Urothelium cell line (cell line): Measurements from ENCODE around the gene ISY1.
"Not testable (repeated sequence)": the region's sequence is repeated elsewhere in the genome, so short reads cannot be mapped to it uniquely, and the experiment has no call there.

Experiments
- DNase-seq: peaks from one replicate; pipeline ENCODE4 v3.0.0; 2011; ENCODE audit warnings: low spot score, mixed read lengths
- FAIRE-seq: peaks from 2 replicates; lab custom pipeline; 2011; peaks lifted over from hg19 to GRCh38; lab: Jason Lieb, UNC

The ISY1 gene

DNA sequence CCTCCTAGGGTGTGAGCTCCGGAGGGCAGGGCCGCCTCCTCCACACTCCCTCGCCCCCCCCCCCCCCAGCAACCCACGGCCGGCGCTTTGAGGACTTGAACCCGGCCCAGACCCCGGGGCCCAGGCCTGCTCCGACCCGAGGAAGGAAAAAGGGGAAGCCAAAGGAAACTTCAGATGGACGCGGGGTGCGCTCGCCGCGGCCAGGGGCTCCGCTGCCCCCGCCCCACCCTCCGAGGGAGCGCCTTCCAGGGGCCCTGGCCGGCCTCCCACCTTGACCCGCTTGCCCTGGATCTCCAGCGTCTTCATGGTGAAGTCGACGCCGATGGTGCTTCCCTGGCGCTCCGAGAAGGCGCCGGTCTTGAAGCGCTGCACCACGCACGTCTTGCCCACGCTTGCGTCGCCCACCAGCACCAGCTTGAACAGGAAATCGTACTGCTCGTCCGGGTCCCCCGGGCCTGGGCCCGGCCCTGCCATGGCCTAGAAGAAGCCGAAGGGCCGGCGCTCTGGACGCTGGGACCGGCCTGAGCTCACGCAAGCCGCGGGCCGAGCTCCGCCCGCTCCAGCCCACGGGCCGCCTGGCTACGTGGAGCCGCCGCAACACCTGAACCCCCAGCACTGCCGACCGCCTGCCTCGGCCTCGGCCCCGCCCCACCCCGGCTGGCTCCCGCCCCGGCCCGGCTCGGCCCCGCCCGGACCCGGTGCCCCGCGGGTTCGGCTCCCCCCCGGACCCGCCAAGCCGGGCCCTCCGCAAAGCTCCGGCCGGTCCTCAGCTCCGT is 39.7 kb downstream of the ISY1 start:
- no peak for DNase-seq
- FAIRE-seq = no peak

DNA sequence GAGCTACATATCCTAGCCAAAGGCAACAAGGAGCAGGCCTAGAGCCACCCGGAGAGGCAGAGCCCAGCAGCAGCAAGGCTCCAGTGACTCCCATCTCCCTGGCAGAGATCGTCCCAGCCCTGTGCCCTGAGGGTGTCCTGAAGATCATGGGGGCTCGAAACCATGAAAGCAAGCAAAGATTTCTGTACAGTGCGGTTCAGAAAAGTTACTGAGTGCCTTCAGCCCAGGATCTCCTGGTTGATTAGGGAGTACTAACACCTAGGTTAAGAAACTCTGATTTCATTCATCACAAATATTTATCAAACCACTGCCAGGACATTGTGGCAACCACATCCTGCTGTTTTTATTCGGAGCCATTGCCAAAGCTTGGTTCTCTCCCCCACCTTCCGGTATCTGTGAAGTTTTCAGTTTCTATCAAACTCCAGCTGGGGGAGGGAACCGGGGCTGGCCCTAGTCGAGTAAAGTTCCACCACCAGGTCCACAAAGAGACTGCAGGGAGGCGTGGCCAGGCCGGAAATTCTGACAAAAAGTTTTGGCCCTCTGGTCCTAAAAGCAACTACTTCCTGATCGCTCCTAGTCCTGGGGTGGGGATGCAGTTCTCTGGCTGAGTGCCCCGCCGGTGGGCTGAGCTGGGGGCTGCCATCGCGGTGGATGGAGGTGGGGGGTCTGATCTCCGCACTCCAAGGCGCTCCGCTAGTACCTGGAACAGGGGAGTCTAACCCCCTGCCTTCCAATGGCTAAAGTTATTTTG is 40.4 kb downstream of the ISY1 start:
- FAIRE-seq = no peak
- peak; percentile 90 for DNase-seq

DNA sequence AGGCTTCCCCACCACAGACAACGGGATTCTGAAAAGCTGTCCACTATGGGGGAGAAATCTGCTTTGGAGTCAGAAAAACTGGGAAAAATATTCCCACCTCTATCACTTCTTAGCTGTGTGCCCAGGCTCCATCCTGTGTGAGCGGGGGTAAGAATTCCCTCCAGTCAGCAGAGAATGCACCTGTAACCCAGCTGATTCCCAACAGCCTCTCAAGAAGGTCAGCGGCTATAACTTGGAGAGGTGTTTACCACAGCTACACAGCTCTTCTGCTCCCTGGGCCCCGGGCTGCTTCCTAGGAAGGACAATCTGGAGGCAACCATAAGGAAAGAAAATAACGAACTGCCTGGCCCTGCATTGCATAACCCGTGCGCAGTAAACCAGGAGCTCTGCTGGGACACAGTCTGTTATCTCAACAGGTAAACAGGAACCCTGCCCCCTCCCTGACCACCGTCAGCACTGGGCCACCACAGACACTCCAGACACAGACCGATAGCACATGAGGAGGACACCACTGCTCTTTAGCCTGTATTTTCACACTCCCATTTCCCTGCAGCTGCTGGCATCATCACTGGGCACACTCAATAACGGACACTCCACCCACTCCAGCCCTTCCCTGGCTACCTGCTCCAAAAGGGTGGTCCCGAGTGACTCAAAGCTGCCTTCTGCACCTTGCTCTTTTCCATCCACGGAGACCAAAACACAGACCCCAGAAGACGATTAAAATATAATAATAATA is 41.3 kb downstream of the ISY1 start:
- no peak for FAIRE-seq
- no peak for DNase-seq

DNA sequence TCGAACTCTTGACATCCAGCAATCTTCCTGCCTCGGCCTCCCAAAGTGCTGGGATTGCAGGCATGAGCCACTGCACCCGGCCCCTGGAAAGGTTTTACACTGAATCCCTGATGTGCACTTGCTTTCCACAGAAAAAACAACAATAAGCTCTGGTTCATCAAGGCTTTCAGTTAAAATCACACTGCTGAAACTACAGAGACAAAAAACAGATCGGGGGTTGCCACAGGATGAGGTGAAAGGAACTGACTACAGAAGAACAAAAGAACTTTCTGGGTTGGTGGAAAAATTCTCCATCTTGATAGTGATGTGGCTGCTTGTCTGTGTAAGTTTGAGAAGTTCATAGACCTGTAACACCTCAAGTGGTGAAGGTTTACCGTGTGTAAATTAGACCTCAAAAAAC is 42.1 kb downstream of the ISY1 start:
- FAIRE-seq (no peak), DNase-seq (no peak)

DNA sequence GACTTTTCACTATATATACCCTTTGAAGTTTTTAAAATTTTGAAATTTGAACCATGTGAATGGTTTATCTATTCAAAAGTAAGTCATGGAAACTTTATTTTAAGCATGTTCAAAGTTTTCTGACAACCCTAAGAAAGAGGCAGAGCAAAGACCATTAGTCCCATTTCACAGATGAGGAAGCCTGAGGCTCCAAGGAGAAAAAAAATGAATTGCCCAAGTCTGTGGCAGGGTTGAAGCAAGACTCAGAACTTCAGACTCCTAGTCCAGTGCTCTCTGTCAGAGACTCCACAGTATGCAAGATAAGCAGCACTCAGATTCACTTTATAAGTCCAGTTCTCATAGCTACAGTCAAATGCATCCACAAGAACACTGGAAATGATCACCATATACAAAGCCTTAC is 43.7 kb downstream of the ISY1 start:
- FAIRE-seq (no peak), DNase-seq (no peak)

DNA sequence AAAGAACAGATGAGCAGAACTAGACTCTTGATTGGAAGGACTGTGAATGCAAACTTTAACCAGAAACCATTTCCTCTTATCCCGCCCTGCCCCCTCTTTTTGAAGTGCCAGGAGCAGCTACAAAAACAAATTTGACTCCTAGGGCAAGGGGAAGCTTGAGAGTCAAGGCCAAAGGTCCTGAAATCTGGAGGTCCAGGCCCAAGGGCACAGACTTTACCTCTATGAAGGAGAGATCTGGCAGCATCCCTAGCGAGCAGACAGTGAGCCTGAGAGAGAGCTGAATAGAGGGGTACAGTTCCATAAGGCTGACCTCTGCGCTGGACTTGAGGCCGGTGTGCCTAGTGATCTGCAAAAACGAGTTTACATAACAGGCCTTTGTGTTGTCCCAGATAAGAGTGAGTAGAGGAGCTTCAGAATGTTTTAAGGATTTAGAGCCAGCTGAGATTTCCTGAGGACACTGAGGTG is 44.3 kb downstream of the ISY1 start:
- DNase-seq (no peak), FAIRE-seq (no peak)

DNA sequence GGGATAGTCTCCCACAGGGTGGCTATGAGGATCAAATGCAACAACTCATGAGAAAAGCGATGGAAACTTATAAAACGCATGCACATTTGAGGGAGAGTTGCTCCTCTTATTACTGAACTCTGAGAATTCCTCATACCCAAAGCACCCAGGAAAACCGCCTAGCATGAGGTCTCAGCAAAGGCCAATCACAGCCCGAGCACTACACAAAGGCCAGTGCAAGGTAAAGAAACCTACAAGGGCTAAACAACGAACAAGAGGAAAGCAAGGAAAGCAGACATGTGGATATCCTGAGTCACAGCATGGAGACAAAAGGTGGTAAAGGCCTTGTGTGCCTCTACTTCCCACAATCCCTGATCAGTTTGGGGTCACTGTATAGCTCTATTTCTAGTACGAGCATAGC is 46.4 kb downstream of the ISY1 start:
- DNase-seq (no peak), FAIRE-seq (no peak)

DNA sequence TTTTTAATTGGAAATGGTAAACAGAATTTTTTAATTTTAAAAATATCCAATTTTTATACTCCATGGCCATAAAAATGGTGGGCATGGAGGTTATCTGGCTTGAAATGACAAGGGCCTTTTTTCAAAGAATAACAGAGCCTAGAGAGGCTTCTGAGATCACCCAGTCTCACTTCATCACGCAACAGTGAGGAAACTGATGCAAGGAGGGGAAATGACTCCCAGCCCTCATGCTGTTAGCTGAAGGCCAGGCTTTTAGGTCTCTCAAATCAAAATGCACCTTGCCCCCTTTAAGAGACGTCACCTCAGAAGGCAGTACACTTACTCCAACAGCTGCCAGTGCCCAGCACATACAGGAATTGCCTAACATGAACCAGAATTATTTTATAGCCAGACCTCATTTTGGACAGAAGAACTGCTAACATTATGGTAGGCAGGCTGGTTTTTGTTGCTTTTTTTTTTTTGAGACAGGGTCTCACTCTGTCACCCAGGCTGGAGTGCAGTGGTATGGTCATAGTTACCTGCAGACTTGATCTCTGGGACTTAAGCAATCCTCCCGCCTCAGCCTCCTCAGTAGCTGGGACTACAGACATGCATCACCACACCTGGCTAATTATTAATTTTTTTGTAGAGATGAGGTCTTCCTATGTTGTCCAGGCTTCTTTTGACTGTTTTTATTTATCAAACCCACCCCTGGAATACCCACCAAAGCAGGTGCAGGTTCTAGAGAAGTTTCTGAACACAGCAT is 48.4 kb downstream of the ISY1 start:
- DNase-seq (no peak), FAIRE-seq (no peak)

DNA sequence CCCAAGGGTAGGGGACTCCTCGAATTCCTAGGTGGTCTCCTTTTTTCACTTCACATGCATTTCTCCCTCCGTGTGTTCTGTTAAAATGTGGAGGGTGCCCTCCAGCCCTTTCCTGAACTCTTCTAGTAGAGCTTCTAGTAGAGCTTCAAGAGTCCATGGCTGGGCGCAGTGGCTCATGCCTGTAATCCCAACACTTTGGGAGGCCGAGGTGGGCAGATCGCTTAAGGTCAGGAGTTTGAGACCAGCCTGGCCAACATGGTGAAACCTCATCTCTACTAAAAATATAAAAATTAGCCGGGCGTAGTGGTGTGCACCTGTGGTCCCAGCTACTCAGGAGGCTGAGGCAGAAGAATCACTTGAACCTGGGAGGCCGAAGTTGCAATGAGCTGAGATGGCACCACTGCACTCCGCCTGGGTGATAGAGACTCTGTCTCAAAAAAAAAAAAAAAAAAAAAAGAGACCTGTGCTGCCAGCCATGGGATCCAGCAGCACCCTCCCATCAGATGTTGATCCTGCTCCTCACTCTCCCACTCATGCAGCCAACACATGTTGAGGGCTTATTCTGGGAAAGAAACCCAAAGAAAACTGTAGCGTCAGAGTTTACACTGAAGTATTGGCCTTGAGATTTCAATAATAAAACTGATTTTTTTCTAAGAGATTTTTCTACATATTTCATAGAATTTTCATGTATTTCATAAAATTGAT is 49.6 kb downstream of the ISY1 start:
- DNase-seq, FAIRE-seq: not testable (repeated sequence)

DNA sequence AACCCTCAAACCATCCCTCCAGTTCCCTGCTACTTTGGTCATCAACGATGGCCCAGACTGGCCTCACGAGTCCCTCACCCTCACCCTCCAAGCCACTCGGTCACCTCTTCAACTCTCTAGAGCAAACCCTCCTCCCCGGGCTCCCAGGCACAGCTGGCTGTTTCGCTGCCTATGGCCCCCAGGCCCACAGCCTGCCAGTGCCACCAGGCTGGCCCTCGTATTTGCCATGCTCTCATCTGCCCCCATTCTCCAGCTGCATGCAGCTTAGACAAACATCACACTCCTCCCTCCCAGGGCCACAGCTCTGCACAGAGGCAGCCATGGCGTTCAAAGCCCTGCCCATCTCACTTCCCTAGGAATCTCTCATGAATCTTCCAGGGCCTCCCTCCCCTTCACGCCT is 53.1 kb downstream of the ISY1 start:
- DNase-seq (no peak), FAIRE-seq (no peak)

DNA sequence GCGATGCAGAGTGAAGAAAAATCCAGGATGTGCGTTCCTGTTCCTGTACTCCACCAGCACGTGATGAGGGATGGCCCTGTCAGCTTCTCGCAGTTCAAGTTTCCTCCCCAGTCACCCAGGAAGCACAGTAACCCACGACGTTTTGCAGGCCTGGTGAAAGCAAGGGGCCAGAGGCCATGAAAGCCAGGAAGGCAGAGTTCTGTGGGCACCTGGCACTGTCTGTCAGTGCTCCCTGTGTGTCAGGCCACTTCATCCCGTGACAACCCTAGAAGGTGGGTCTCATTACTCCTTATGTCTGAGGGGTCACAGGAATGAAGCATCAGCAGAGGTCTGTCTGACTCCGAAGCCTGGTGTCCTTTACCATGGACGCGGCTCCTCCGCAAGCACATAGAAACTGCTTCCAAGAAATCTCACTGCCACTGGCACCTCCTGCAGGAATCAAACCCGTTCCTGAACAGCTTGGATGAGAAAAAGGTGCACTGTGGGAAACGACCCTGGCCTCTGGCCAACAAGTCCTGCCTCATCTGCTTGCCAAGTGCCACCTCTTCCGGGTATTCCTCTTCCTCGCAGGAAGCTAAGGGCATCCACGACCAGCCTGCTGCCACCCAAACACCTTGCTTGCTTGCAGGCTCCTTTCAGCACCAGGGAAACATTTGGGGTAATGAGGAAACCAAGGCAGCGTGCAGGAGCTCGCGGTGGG is 53.8 kb downstream of the ISY1 start:
- DNase-seq (no peak), FAIRE-seq (no peak)

DNA sequence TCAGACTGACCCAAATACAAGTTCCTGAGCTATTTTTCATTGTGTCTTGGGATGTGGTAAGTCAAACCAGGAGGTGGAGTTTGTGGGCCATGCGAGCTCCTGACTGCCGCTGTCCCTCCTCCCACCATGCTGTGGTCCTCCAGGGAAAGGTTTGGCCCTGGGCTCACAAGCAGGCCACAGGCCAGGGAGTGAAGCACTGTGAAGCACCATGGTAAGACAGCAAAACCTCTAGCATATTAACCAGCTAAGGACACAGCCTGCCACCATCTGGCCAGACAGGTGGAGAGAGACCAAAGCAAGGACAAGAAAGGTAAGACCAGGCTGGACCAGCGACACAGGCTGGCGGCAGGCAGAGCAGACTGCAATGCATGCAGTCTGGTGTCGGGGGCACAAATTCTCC is 54.5 kb downstream of the ISY1 start:
- FAIRE-seq (no peak), DNase-seq (no peak)

DNA sequence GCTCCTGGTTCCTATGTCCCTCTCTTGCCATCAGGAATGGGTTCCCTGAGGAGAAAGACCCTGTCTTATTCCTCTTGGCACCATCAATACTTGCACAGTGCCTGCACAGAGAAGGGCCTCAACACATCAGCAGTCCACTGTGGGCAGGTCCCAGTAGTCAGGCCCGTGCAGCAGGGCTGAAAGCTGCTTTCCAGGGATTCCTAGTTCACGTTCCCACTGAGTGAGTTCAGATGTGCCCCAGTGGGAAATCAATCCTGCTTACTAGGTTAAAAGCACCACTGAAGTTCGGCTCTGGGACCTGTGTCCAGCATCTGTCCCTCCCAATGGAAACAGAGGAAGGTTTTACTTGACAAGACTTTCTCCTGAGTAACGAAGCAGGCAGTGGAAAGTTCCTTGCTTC is 55.0 kb downstream of the ISY1 start:
- DNase-seq (no peak), FAIRE-seq (no peak)

DNA sequence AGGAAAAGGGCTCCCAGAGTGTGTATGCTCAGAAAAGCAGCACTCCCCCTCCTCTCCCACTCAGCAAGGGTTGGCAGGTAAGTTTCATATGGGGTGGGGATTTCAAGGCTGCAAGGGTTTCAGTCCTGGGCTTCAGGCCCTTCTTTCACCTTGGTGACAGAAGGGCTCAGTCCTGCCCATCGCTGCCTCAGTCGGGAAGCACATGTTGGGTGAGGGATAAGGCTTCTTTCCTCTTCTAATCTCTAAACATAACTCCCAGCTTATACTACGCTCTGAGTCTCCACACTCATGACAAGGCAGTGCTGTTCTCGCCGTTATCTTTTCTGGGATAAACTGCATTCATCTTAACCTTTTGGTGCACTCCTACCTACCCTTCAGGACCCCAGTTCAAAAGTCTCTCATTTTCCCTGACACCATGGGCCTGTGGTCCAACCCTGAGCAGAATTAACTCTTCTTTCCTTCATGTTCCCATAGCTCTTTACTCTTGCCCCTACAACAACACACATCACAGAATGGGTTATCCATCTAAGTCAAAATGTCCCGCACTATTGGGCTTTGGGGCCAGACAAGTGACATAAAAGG is 56.3 kb downstream of the ISY1 start:
- FAIRE-seq = no peak
- no peak for DNase-seq

DNA sequence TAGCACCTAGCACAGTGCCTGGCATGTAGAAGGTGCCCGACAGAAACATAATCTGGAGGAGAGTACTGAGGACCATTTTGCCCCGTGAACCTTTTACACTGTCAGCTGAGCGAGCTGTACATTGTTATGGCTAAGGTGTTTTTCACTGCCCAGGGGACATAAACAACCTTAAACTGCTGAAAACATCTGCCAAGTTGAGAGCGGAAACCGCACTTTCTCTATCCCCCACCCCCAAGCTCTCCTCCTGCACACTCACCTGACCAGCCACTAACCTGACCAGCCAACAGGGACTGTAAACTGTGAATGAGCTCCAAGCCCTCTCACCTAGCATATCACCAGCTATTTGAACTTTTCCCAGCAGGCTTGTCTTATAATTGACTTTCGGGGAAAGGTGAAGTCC is 56.8 kb downstream of the ISY1 start:
- DNase-seq (no peak), FAIRE-seq (no peak)

DNA sequence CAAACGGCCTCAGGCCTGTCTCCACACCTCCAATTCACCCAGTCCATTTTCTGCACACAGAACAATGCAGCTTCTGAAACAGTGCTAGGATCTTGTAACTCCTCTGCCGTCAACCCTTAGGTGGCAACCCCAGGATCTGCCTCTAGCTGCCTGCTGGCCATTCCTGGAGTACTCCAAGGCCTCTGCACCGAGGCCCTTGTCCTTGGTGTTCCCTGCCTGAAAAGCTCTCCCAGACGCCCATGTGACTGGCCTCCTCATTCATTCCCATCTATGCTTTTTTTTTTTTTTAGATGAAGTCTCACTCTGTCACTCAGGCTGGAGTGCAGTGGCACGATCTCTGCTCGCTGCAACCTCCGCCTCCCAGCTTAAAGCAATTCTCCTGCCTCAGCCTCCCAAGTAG is 57.6 kb downstream of the ISY1 start:
- FAIRE-seq = no peak
- no peak for DNase-seq

DNA sequence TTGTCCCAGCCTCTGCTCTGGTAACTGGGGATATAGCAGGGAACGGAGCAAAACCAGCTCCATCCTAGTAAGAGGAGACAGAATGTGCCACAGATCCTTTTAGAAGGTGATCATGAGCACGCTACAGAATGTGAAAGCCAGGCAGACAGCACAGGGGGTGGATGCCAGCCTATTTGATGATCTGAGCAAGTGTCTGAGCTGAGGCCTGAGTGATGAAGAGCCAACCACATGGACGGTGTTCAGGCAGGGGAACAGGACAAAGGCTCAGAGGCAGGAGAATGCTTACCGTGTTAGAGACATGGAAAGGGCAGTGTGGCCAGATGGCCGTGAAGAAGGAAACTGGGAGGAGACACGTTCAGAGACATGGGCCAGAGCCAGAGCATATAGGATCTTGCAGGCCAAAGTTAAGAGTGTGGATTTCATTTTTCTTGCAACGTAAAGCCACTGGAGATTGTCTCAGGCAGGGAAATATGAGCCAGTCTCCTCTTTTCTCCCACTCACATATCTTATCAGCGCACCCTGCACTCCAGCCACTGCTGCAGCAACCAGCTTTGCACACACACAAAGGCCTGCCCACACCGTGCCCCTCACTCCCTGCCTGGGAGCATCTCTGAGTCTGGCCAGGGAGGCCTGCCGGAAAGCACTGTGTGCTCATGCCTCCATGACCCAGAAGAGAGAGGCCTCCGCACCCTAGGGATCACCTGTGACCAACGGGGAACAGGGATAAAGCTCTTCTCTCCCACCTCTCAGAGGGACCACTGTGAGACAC is 59.3 kb downstream of the ISY1 start:
- no peak for DNase-seq
- FAIRE-seq = no peak

DNA sequence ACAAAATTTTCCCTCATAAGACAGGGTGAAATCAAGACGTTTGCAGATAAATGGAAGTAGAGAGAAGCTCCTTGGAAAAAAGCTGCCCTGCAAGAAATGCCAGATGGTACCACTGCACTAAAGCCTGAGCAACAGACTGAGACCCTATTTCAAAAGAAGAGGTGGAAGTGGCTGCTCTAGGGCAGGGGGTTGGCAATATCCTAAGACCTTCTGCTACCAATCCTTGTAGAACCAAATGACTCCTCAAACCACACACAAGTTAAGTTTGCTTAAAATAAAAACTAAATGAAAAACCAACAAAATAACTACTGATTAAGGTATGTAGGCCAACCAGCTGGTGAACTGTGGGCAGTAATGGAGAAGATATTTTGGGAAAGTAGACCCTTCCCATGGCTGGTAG is 60.6 kb downstream of the ISY1 start:
- FAIRE-seq (no peak), DNase-seq (no peak)

DNA sequence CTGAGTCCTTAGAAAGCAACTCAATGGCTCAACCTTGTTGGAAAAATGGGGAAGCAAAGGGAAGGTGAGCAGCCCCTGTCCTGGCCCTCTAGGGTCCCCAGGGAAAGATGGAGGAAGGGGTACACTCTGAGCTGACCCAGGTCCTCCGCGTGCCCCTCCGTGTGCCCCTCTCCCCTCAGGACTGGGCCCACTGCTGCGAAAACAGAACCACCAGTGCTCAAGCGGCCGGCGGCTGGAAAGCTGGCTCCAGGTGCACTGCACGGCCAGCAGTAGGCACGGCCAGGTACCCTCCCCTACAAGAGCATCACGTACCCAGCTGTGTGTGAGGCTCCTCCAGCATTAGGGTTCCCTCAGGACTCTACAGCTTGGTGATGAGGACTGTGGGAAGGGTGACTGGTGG is 65.6 kb downstream of the ISY1 start:
- FAIRE-seq = no peak
- DNase-seq = no peak
